Testis (tissue), 2 donors: Measurements from ENCODE around the gene SDHAF3.

Experiments
- CTCF ChIP-seq, 3 experiments: fragments of 450-650 bp in 2 of 3; fragments of 200-600 bp in 1 of 3; sonication (generic) in 1 of 3; IDR thresholded peaks; one replicate each; pipeline ENCODE4 v1.5.1; 2016 to 2019; ENCODE audit warnings: antibody characterized with exemption in 3 of 3, mild to moderate bottlenecking in 2 of 3, moderate library complexity in 1 of 3
- POLR2A ChIP-seq: fragments of 450-650 bp; IDR thresholded peaks from one replicate; pipeline ENCODE4 v1.6.1; 2017; ENCODE audit warnings: antibody characterized with exemption, mild to moderate bottlenecking, moderate library complexity

- TF ChIP-seq CTCF (IDR thresholded peaks at IDR 0.05) (no peak), POLR2A (no peak)
Measured at GRCh38 chr7:97094284-97094930, 23.1 kb upstream of the SDHAF3 start.
